WTC11 (cell line): Measurements from ENCODE around the gene DHPS. TPM values are rescaled to one million over a fixed set of nuclear protein-coding genes. Genes with fewer than 3 reads are reported as not detected.

Source experiments
- ATAC-seq: fragments of 200-7000 bp; cut with Tn5 transposase; 2 replicates; pipeline ENCODE4 v1.10.0; 2021; ENCODE audit warnings: mild to moderate bottlenecking, moderate library complexity
- CTCF ChIA-PET: fragments of 300-600 bp; sonication (Branson Sonifier 250); formaldehyde crosslinking; loops from one replicate; lab custom pipeline; 2021; ENCODE audit warnings: antibody characterized with exemption; lab: Charles Lee
- POLR2A ChIA-PET: fragments of 350-600 bp; sonication (Branson Sonifier 250); formaldehyde crosslinking; loops from one replicate; lab custom pipeline; 2021; ENCODE audit warnings: antibody characterized with exemption; lab: Charles Lee
- DNase-seq: peaks from one replicate; pipeline ENCODE4 v3.0.0; 2021; ENCODE audit warnings: low spot score
- H3K27ac Mint-ChIP-seq: 2 replicates; pipeline ENCODE4 v1.8.0; 2021; ENCODE audit warnings: mixed read lengths
- H3K27me3 Mint-ChIP-seq: 2 replicates; pipeline ENCODE4 v1.8.0; 2021; ENCODE audit warnings: low read depth, mild to moderate bottlenecking, moderate library complexity, mixed read lengths
- H3K36me3 Mint-ChIP-seq: 2 replicates; pipeline ENCODE4 v1.8.0; 2021; ENCODE audit warnings: mixed read lengths
- H3K4me1 Mint-ChIP-seq: 2 replicates; pipeline ENCODE4 v1.8.0; 2022; ENCODE audit warnings: mixed read lengths
- H3K4me3 Mint-ChIP-seq: 2 replicates; pipeline ENCODE4 v1.8.0; 2021; ENCODE audit warnings: mild to moderate bottlenecking, moderate library complexity, mixed read lengths
- H3K9me3 Mint-ChIP-seq: 2 replicates; pipeline ENCODE4 v1.8.0; 2021; ENCODE audit warnings: mixed read lengths
- ARID4B ChIP-seq: sonication (generic); formaldehyde crosslinking; IDR thresholded peaks from 2 replicates; pipeline ENCODE4 v1.8.0; 2023; ENCODE audit warnings: missing genetic modification reagents, mild to moderate bottlenecking, borderline replicate concordance
- CREB1 ChIP-seq: sonication (generic); formaldehyde crosslinking; IDR thresholded peaks from 2 replicates; pipeline ENCODE4 v1.8.0; 2023; ENCODE audit warnings: mild to moderate bottlenecking, missing genetic modification reagents
- CTCF ChIP-seq: fragments of 200-600 bp; IDR thresholded peaks from 2 replicates; pipeline ENCODE4 v1.8.0; 2022; ENCODE audit warnings: antibody characterized with exemption
- ESRRA ChIP-seq: sonication (generic); formaldehyde crosslinking; IDR thresholded peaks from 2 replicates; pipeline ENCODE4 v1.8.1; 2022; ENCODE audit warnings: mild to moderate bottlenecking, missing genetic modification reagents, borderline replicate concordance
- FOXJ3 ChIP-seq: sonication (generic); formaldehyde crosslinking; IDR thresholded peaks from 2 replicates; pipeline ENCODE4 v1.9.0; 2021; ENCODE audit warnings: missing genetic modification reagents, mild to moderate bottlenecking, borderline replicate concordance
- FOXP4 ChIP-seq: sonication (generic); formaldehyde crosslinking; IDR thresholded peaks from 2 replicates; pipeline ENCODE4 v1.8.0; 2022; ENCODE audit warnings: mild to moderate bottlenecking, missing genetic modification reagents
- GABPB1 ChIP-seq: sonication (generic); formaldehyde crosslinking; IDR thresholded peaks from 2 replicates; pipeline ENCODE4 v1.8.1; 2023; ENCODE audit warnings: mild to moderate bottlenecking, missing genetic modification reagents
- HMGXB4 ChIP-seq: sonication (generic); formaldehyde crosslinking; IDR thresholded peaks from 2 replicates; pipeline ENCODE4 v1.8.1; 2023; ENCODE audit warnings: mild to moderate bottlenecking, moderate library complexity, missing genetic modification reagents
- KAT7 ChIP-seq: sonication (generic); formaldehyde crosslinking; IDR thresholded peaks from 2 replicates; pipeline ENCODE4 v1.8.1; 2023; ENCODE audit warnings: missing genetic modification reagents, mild to moderate bottlenecking, borderline replicate concordance
- MYBL2 ChIP-seq: sonication (generic); formaldehyde crosslinking; IDR thresholded peaks from 2 replicates; pipeline ENCODE4 v1.8.1; 2023; ENCODE audit warnings: mild to moderate bottlenecking, moderate library complexity, missing genetic modification reagents
- OVOL2 ChIP-seq: fragments of 250-450 bp; sonication (Bioruptor Pico); IDR thresholded peaks from 2 replicates; pipeline ENCODE4 v1.9.0; 2021; ENCODE audit warnings: mild to moderate bottlenecking, borderline replicate concordance
- ZNF263 ChIP-seq: sonication (generic); formaldehyde crosslinking; IDR thresholded peaks from 2 replicates; pipeline ENCODE4 v1.8.1; 2022; ENCODE audit warnings: low read depth, mild to moderate bottlenecking, moderate library complexity, missing genetic modification reagents
- ZNF317 ChIP-seq: sonication (generic); formaldehyde crosslinking; IDR thresholded peaks from 2 replicates; pipeline ENCODE4 v1.8.1; 2023; ENCODE audit warnings: low read depth, mild to moderate bottlenecking, moderate library complexity, missing genetic modification reagents, borderline replicate concordance
- ZNF416 ChIP-seq: fragments of 250-450 bp; sonication (Bioruptor Pico); IDR thresholded peaks from 2 replicates; pipeline ENCODE4 v1.9.0; 2021; ENCODE audit warnings: mild to moderate bottlenecking, inconsistent platforms
- total RNA-seq: library from RNA; stranded (reverse); gene quantifications from 3 replicates; pipeline ENCODE4 v1.2.3, GENCODE V29; 2021
- TF ChIP-seq, protein P1 (sequence below): fragments of 250-450 bp; sonication (Bioruptor Pico); conservative IDR thresholded peaks from 2 replicates; pipeline ENCODE4 v1.9.0; 2021; ENCODE audit warnings: mild to moderate bottlenecking
- TF ChIP-seq, protein P2 (sequence below): fragments of 250-450 bp; sonication (Bioruptor Pico); IDR thresholded peaks from 2 replicates; pipeline ENCODE4 v1.9.0; 2021; ENCODE audit warnings: moderate library complexity, mild to moderate bottlenecking, inconsistent platforms, borderline replicate concordance

The DHPS gene
- total RNA-seq, 1 experiment from 2014 or later: 115 TPM

- TF ChIP-seq KAT7 (CRISPR knock-in tag): no peak
- TF ChIP-seq OVOL2 (CRISPR knock-in tag): no peak
- no peak for TF ChIP-seq ESRRA (CRISPR knock-in tag)
- TF ChIP-seq FOXJ3 (CRISPR knock-in tag): no peak
These were observed 53.3 kb downstream of the DHPS start (continued) for GRCh38 chr19:12628040-12629022.

DNA sequence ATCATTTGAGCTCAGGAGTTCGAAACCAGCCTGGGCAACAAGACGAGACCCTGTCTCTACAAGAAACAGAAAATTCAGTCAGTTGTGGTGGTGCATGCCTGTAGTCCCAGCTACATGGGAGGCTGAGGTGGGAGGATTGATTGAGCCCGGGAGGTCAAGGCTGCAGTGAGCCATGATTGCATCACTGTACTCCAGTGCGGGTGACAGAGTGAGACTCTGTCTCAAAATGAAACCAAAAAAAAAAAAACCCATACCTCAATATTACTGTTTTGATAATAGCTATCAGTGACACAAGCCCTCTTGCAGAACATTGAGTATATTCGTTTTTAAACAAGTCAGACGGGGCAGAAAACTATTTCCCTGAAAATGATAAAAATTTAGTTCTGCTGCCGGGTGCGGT, 54.7 kb downstream of the DHPS start:
- POLR2A ChIA-PET: no interaction called here
- Mint-ChIP-seq H3K9me3 (peaks cover 31% of the 10 kb centered on the region), H3K36me3 (peaks cover 75% of the 10 kb centered on the region), H3K4me1 (no peaks in the 10 kb centered on the region), H3K27ac (no peak overlapping the region), H3K27me3 (no peaks in the 10 kb centered on the region; the same call in 1 of the 2 replicates), H3K4me3 (no peak overlapping the region)
- TF ChIP-seq ZNF416 (CRISPR knock-in tag) (no peak), FOXP4 (no peak), ZNF263 (CRISPR knock-in tag) (no peak), CTCF (no peak), GABPB1 (CRISPR knock-in tag) (no peak), MYBL2 (CRISPR knock-in tag) (no peak), ARID4B (no peak), OVOL2 (CRISPR knock-in tag) (no peak), HMGXB4 (CRISPR knock-in tag) (no peak), ZNF317 (no peak), CREB1 (CRISPR knock-in tag) (no peak)
- TF ChIP-seq, protein P1, sequence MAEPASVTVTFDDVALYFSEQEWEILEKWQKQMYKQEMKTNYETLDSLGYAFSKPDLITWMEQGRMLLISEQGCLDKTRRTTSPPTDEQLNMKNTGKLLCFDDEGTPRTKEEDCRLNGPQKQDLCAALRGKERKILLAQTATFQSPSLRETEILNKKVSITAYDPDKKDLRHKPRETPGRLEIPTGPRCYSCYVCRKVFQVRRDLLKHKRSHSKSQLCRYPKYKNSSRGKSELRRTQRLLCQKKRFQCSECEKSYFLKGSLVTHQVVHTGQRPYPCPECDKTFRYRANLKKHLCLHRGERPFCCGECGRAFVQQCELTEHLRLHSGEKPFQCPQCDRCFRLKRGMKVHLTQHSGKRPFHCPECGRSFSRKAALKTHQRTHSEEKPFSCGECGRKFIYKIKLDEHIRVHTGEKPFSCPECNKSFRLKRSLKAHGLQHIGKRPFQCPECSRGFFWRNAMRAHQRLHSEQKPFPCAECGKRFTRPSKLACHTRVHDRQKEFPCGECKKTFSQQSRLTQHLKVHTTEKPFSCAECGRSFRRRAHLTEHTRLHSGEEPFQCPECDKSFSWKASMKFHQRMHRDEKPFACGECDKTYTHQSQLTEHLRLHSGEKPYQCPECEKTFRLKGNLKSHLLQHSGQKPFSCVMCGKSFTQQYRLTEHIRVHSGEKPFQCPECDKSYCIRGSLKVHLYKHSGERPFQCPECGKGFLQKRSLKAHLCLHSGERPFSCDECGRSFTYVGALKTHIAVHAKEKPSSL: no peak
- TF ChIP-seq, protein P2, sequence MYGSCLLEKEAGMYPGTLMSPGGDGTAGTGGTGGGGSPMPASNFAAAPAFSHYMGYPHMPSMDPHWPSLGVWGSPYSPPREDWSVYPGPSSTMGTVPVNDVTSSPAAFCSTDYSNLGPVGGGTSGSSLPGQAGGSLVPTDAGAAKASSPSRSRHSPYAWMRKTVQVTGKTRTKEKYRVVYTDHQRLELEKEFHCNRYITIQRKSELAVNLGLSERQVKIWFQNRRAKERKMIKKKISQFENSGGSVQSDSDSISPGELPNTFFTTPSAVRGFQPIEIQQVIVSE (CRISPR knock-in tag): no peak
- ATAC-seq: no peak
- CTCF ChIA-PET: no interaction called here
- DNase-seq: no peak
